Peyer's patch (tissue), 4 donors: ENCODE data around the gene GLDC.

Source experiments
- POLR2A ChIP-seq, 2 donors: fragments of 450-650 bp; IDR thresholded peaks; one replicate each; pipeline ENCODE4 v1.5.1; 2017; ENCODE audit warnings: antibody characterized with exemption in 2 of 2, mild to moderate bottlenecking in 2 of 2, moderate library complexity in 2 of 2
- TF ChIP-seq, protein P1 (sequence below), 6 experiments: fragments of 450-650 bp in 4 of 6; fragments of 200-600 bp in 2 of 6; sonication (generic) in 1 of 6; IDR thresholded peaks; one replicate each; pipeline ENCODE4 v1.5.1; 2017 to 2019; ENCODE audit warnings: antibody characterized with exemption in 6 of 6, mild to moderate bottlenecking in 3 of 6, moderate library complexity in 1 of 6

DNA sequence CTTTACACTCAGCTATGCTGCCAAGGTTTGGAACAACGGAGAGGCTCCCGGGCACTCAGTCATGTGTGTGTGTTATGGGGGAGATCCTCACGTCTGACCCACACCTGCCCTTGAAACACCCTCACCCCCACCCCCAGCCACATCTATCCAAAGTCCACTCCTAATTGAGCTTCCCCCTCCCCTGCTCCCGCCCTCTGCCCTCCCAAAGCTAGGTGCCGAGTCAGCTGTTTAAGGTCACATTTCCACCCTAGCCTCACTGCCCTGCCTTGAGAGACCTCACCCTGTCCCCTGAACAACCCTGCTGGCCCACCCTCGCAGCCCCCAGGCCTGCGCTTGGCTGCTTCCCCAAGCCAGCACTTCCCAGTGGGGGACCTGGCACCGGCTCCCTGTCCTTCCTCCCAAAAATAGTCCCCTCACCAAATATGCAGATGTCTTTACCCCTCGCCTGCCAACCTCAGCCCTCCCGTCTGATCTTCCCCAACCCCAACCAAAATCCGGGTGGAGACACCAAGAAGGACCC is 36.0 kb downstream of the GLDC start:
- TF ChIP-seq, protein P1, sequence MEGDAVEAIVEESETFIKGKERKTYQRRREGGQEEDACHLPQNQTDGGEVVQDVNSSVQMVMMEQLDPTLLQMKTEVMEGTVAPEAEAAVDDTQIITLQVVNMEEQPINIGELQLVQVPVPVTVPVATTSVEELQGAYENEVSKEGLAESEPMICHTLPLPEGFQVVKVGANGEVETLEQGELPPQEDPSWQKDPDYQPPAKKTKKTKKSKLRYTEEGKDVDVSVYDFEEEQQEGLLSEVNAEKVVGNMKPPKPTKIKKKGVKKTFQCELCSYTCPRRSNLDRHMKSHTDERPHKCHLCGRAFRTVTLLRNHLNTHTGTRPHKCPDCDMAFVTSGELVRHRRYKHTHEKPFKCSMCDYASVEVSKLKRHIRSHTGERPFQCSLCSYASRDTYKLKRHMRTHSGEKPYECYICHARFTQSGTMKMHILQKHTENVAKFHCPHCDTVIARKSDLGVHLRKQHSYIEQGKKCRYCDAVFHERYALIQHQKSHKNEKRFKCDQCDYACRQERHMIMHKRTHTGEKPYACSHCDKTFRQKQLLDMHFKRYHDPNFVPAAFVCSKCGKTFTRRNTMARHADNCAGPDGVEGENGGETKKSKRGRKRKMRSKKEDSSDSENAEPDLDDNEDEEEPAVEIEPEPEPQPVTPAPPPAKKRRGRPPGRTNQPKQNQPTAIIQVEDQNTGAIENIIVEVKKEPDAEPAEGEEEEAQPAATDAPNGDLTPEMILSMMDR (IDR thresholded peaks at IDR 0.05): no peak
- TF ChIP-seq POLR2A (IDR thresholded peaks at IDR 0.05): no peak
